Gastrocnemius medialis (tissue), 4 donors: ENCODE measurements around the gene PPP1R9B.

ENCODE experiments used
- POLR2A ChIP-seq, 2 donors: fragments of 450-650 bp; IDR thresholded peaks; one replicate each; pipeline ENCODE4 v1.6.1; 2017; ENCODE audit warnings: antibody characterized with exemption in 2 of 2, mild to moderate bottlenecking in 2 of 2, moderate library complexity in 2 of 2
- TF ChIP-seq, protein P1 (sequence below), 5 experiments: fragments of 450-650 bp in 3 of 5; fragments of 200-600 bp in 2 of 5; sonication (generic) in 2 of 5; IDR thresholded peaks in 4 of 5; conservative IDR thresholded peaks in 1 of 5; 1 replicate in 4 of 5; 2 replicates in 1 of 5; pipeline ENCODE4 v1.5.1; 2016 to 2019; ENCODE audit warnings: antibody characterized with exemption in 5 of 5, mild to moderate bottlenecking in 3 of 5, moderate library complexity in 3 of 5

DNA sequence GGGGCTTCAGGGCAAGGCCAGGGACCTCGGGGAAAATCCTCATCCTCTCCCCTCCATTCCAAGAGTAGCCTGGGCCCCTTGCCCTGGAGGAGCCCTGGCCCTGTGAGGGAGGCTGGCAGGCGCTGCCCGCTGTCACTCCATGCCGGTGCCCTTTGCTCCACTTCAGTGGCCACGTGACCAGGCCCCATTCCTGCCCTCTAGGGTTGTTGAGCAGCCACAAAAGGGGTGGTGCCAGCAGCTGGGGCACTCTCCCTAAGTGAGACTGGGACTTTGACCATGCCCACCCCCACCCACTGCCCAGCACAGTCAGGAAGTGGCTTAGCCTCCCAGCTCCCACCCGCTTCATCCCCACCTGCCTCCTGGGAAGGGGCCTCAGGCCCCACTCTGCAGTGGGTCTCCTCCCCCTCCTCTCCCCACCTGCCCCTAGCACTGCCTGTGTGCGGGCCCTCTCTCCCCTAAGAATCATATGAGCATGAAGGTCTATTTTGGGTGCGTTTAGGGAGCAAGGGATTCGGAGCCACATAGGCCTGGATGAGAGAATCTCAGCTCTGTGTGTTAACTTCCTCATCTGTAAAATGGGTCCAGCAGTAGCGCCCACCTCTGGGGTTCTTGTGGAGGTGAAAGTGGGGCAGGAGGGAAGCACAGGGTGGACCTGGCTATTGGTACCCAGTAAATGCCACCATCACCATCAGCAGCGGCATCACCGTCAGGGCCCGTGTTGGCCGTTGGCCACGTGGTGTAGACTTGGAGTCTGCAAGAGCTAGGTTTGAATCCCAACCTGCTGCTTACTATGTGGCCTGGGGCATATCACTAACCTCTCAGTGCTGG is 48.1 kb downstream of the PPP1R9B start:
- TF ChIP-seq, protein P1, sequence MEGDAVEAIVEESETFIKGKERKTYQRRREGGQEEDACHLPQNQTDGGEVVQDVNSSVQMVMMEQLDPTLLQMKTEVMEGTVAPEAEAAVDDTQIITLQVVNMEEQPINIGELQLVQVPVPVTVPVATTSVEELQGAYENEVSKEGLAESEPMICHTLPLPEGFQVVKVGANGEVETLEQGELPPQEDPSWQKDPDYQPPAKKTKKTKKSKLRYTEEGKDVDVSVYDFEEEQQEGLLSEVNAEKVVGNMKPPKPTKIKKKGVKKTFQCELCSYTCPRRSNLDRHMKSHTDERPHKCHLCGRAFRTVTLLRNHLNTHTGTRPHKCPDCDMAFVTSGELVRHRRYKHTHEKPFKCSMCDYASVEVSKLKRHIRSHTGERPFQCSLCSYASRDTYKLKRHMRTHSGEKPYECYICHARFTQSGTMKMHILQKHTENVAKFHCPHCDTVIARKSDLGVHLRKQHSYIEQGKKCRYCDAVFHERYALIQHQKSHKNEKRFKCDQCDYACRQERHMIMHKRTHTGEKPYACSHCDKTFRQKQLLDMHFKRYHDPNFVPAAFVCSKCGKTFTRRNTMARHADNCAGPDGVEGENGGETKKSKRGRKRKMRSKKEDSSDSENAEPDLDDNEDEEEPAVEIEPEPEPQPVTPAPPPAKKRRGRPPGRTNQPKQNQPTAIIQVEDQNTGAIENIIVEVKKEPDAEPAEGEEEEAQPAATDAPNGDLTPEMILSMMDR (IDR thresholded peaks at IDR 0.05 in 4 of 5, conservative IDR thresholded peaks at IDR 0.05 in 1 of 5), result no peak
- TF ChIP-seq POLR2A (IDR thresholded peaks at IDR 0.05), result peak; percentile 50 to 65
